ENCODE data around the gene MYLK4. TPM values are rescaled to one million over a fixed set of nuclear protein-coding genes. Genes with fewer than 3 reads are reported as not detected.

The MYLK4 gene
- total RNA-seq, 4 donors from 2014 or later: 2.4 to 46.7 (median 26.9) TPM

DNA sequence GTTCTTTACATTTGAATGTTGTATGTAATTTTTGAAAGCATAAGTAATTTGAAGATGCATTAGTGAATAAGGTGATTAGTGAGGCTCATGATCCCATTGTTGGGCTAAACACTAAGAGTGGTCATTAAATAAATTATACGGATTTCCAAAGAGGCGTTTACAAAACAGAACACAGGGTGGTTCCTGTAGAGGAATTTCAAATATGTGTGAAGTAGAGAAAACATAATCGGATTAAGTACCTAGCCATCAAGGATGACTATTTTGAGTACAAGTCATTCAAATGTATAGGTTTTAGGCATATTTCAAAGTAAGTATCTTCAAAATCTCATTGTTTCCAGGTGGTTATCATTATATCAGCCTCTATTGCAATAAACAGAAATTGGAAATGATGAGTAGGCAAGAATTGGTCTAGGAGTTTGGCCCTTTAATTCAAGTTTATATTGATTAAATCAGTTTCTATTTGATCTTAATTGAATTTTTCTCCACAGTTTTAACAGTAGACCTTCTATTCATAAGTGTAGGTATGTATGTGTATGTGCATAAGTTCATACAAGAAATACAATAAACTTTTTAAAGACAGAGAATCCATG is 94.8 kb downstream of the MYLK4 start:
- Histone ChIP-seq H3K4me3 (no peak overlapping the region), H3K27me3 (no peaks in the 10 kb centered on the region), H3K27ac (no peak overlapping the region), H3K4me1 (peaks cover 2 to 3% of the 10 kb centered on the region in 2 donors), H3K36me3 (no peaks in the 10 kb centered on the region), H3K9me3 (no peaks in the 10 kb centered on the region)
- DNase-seq (no peak), ATAC-seq (no peak)
- TF ChIP-seq, protein P1, sequence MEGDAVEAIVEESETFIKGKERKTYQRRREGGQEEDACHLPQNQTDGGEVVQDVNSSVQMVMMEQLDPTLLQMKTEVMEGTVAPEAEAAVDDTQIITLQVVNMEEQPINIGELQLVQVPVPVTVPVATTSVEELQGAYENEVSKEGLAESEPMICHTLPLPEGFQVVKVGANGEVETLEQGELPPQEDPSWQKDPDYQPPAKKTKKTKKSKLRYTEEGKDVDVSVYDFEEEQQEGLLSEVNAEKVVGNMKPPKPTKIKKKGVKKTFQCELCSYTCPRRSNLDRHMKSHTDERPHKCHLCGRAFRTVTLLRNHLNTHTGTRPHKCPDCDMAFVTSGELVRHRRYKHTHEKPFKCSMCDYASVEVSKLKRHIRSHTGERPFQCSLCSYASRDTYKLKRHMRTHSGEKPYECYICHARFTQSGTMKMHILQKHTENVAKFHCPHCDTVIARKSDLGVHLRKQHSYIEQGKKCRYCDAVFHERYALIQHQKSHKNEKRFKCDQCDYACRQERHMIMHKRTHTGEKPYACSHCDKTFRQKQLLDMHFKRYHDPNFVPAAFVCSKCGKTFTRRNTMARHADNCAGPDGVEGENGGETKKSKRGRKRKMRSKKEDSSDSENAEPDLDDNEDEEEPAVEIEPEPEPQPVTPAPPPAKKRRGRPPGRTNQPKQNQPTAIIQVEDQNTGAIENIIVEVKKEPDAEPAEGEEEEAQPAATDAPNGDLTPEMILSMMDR (IDR thresholded peaks at IDR 0.05 in 4 of 5, conservative IDR thresholded peaks at IDR 0.05 in 1 of 5): no peak
- TF ChIP-seq POLR2A (IDR thresholded peaks at IDR 0.05): no peak
- intact Hi-C loops (cut with DNase I; ENCODE audit: low total_unique reads) (no loop called here), in situ Hi-C loops (cut with MboI; ENCODE audit: low sequenced_read_pairs in 4 of 4) (no loop called here)

DNA sequence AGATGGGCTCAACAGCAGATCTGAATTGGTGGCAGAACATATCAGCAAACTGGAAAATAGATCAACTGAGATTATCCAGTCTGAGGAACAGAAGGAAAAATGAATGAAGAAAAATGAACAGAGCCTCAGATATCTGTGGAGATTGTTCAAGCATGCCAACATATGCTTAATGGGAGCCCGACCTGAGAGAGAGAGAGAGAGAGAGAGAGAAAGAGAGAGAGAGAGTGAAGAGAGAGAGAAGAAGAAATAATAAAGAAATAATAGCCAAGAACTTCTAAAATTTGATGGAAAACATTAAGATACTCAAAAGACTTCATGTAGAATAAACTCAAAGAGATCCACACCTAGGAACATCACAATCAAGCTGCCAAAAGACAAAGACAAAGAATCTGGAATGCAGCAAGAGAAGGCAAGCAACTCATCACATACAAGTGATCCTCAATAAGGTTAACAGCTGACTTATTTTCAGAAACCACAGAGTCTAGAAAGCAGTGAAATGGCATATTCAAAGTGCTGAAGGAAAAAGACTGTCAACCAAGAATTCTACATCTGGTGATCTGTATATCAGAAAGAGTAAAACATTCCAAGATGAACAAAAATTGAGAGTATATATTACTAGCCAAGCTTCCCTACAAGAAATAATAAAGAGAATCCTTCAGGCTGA is 97.2 kb downstream of the MYLK4 start:
- Histone ChIP-seq H3K4me3 (no peak overlapping the region), H3K36me3 (no peaks in the 10 kb centered on the region), H3K27ac (no peak overlapping the region), H3K9me3 (no peaks in the 10 kb centered on the region), H3K27me3 (no peaks in the 10 kb centered on the region), H3K4me1 (no peaks in the 10 kb centered on the region)
- TF ChIP-seq POLR2A (IDR thresholded peaks at IDR 0.05): no peak
- TF ChIP-seq, protein P1 (IDR thresholded peaks at IDR 0.05 in 4 of 5, conservative IDR thresholded peaks at IDR 0.05 in 1 of 5): no peak
- DNase-seq (no peak), ATAC-seq (no peak)
- in situ Hi-C loops (cut with MboI; ENCODE audit: low sequenced_read_pairs in 4 of 4) (no loop called here), intact Hi-C loops (cut with DNase I; ENCODE audit: low total_unique reads) (no loop called here)

DNA sequence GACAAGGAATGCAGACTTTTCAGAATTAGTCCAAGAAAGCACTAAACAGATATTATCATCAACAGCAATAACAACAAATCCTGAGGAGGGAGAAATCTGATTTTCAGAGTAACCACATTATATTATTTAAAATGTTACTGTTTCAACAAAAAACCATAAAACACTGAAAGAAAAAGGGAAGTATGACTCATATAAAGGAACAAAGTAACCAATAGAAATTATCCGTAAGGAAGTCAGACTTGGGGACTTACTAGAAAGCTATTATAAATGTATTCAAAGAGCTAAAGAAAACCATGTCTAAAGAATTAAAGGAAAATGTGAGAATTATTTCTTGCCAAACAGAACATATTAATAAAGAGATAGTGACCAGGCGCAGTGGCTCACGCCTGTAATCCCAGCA is 98.1 kb downstream of the MYLK4 start:
- Histone ChIP-seq H3K9me3 (no peaks in the 10 kb centered on the region), H3K27ac (no peak overlapping the region), H3K4me3 (no peak overlapping the region), H3K27me3 (no peaks in the 10 kb centered on the region), H3K4me1 (no peaks in the 10 kb centered on the region), H3K36me3 (no peaks in the 10 kb centered on the region)
- intact Hi-C loops (cut with DNase I; ENCODE audit: low total_unique reads): no loop called here
- no peak for TF ChIP-seq POLR2A (IDR thresholded peaks at IDR 0.05)
- TF ChIP-seq, protein P1 (IDR thresholded peaks at IDR 0.05 in 4 of 5, conservative IDR thresholded peaks at IDR 0.05 in 1 of 5): no peak
- in situ Hi-C loops (cut with MboI; ENCODE audit: low sequenced_read_pairs in 4 of 4): no loop called here
- DNase-seq (no peak), ATAC-seq (no peak)

DNA sequence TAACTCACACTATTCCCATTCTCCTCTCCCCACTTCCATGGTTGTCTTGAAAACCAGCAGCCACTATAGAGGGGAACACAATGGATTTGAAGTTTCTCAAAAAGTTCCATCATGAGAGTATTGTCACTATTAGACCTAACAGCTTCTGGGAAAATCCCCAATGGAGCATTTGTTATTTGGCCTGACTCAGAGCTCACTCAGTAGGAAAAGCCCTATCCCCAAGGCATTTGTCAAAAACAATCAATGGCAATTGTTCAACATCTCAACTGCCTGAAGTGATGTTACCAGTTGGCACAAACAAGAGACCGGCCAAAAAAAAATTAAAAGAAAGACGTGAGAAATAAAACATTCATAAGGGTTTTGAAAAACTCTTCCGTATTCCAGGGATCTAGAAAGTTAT is 98.8 kb downstream of the MYLK4 start:
- no peaks in the 10 kb centered on the region for H3K36me3 ChIP-seq
- ATAC-seq (no peak), DNase-seq (no peak)
- no peak overlapping the region for H3K4me3 ChIP-seq
- in situ Hi-C loops (cut with MboI; ENCODE audit: low sequenced_read_pairs in 4 of 4) (no loop called here), intact Hi-C loops (cut with DNase I; ENCODE audit: low total_unique reads) (no loop called here)
- H3K27me3 ChIP-seq: no peaks in the 10 kb centered on the region
- H3K9me3 ChIP-seq: no peaks in the 10 kb centered on the region
- no peaks in the 10 kb centered on the region for H3K4me1 ChIP-seq
- no peak overlapping the region for H3K27ac ChIP-seq
- no peak for TF ChIP-seq POLR2A (IDR thresholded peaks at IDR 0.05)
- TF ChIP-seq, protein P1 (IDR thresholded peaks at IDR 0.05 in 4 of 5, conservative IDR thresholded peaks at IDR 0.05 in 1 of 5): no peak

All from gastrocnemius medialis (tissue), 4 donors.